Neural progenitor cell (in vitro differentiated cells): ENCODE data around the gene XAGE3. TPM values are rescaled to one million over a fixed set of nuclear protein-coding genes. Genes with fewer than 3 reads are reported as not detected.
"Not testable (repeated sequence)": the region's sequence is repeated elsewhere in the genome, so short reads cannot be mapped to it uniquely, and the experiment has no call there.

Experiments
- DNase-seq: peaks from one replicate; pipeline ENCODE4 v3.0.0-alpha.2; 2016; ENCODE audit warnings: low spot score
- H2AFZ ChIP-seq: fragments of 200-600 bp; sonication (generic); replicated peaks from 2 replicates; pipeline ENCODE4 v1.6.1; 2016; ENCODE audit warnings: antibody characterized with exemption
- H3F3A ChIP-seq: fragments of 200-600 bp; sonication (generic); 2 replicates; pipeline ENCODE4 v1.6.1; 2016; ENCODE audit warnings: antibody characterized with exemption, low read depth
- H3K27ac ChIP-seq: fragments of 200-600 bp; sonication (generic); 2 replicates; pipeline ENCODE4 v1.5.1; 2016; ENCODE audit warnings: mild to moderate bottlenecking
- H3K27me3 ChIP-seq: fragments of 200-600 bp; sonication (generic); 2 replicates; pipeline ENCODE4 v1.6.1; 2016; ENCODE audit warnings: mild to moderate bottlenecking, moderate library complexity
- H3K36me3 ChIP-seq: fragments of 200-600 bp; sonication (generic); 2 replicates; pipeline ENCODE4 v1.5.1; 2016
- H3K4me1 ChIP-seq: fragments of 200-600 bp; sonication (generic); 2 replicates; pipeline ENCODE4 v1.6.1; 2016; ENCODE audit warnings: mixed run types
- H3K4me2 ChIP-seq: fragments of 200-600 bp; sonication (generic); 2 replicates; pipeline ENCODE4 v1.6.1; 2016
- H3K4me3 ChIP-seq: fragments of 200-600 bp; sonication (generic); 2 replicates; pipeline ENCODE4 v1.5.1; 2016
- H3K79me2 ChIP-seq: fragments of 200-600 bp; sonication (generic); 2 replicates; pipeline ENCODE4 v1.6.1; 2016; ENCODE audit warnings: low read depth
- H3K9ac ChIP-seq: fragments of 200-600 bp; sonication (generic); 2 replicates; pipeline ENCODE4 v1.6.1; 2016
- H3K9me3 ChIP-seq: fragments of 200-600 bp; sonication (generic); 2 replicates; pipeline ENCODE4 v1.5.1; 2016; ENCODE audit warnings: low read depth
- H4K20me1 ChIP-seq: fragments of 200-600 bp; sonication (generic); 2 replicates; pipeline ENCODE4 v1.6.1; 2016; ENCODE audit warnings: low read depth
- H3K27ac Mint-ChIP-seq: 3 replicates; pipeline ENCODE4 v1.8.0; 2021; ENCODE audit warnings: mixed read lengths
- H3K27me3 Mint-ChIP-seq: 2 replicates; pipeline ENCODE4 v1.8.0; 2022; ENCODE audit warnings: low read depth, mild to moderate bottlenecking, inconsistent platforms, moderate library complexity, mixed read lengths; ENCODE audit not compliant: insufficient read depth
- H3K36me3 Mint-ChIP-seq: 3 replicates; pipeline ENCODE4 v1.8.0; 2021; ENCODE audit warnings: mixed read lengths
- H3K4me1 Mint-ChIP-seq: 3 replicates; pipeline ENCODE4 v1.8.0; 2021; ENCODE audit warnings: mixed read lengths
- H3K4me3 Mint-ChIP-seq: 3 replicates; pipeline ENCODE4 v1.8.0; 2021; ENCODE audit warnings: mild to moderate bottlenecking, moderate library complexity, mixed read lengths
- H3K9me3 Mint-ChIP-seq: 3 replicates; pipeline ENCODE4 v1.8.0; 2020; ENCODE audit warnings: mixed read lengths
- CTCF ChIP-seq: fragments of 200-600 bp; sonication (generic); IDR thresholded peaks from 2 replicates; pipeline ENCODE4 v1.5.1; 2017; ENCODE audit warnings: antibody characterized with exemption, mild to moderate bottlenecking
- EZH2 ChIP-seq: fragments of 200-600 bp; sonication (generic); IDR thresholded peaks from 2 replicates; pipeline ENCODE4 v1.6.1; 2017; ENCODE audit warnings: antibody characterized with exemption, mild to moderate bottlenecking, moderate library complexity
- EZH2phosphoT487 ChIP-seq: fragments of 200-600 bp; sonication (generic); IDR thresholded peaks from 2 replicates; pipeline ENCODE4 v1.6.1; 2017; ENCODE audit warnings: antibody characterized with exemption
- total RNA-seq: library from RNA; depleted of rRNA; stranded (reverse); fragments of >200 nt; gene quantifications from 2 replicates; pipeline ENCODE4 v1.2.3, GENCODE V29; 2015; ENCODE audit warnings: low replicate concordance

Gene XAGE3
- total RNA-seq, 1 donor from 2014 or later: not detected

- H3K79me2 ChIP-seq: no peaks in the 10 kb centered on the region
- H3F3A ChIP-seq: no peaks in the 10 kb centered on the region
- H3K4me3 Mint-ChIP-seq: no peak overlapping the region
- no peaks in the 10 kb centered on the region for H3K9me3 ChIP-seq
- H3K27me3 ChIP-seq: peaks cover 3% of the 10 kb centered on the region
- no peaks in the 10 kb centered on the region for H3K4me1 Mint-ChIP-seq
- H3K4me1 ChIP-seq: no peaks in the 10 kb centered on the region
- no peaks in the 10 kb centered on the region for H3K36me3 Mint-ChIP-seq
- no peak for DNase-seq
- TF ChIP-seq EZH2 (no peak), CTCF (no peak), EZH2phosphoT487 (no peak)
- peaks cover 6% of the 10 kb centered on the region for H3K27me3 Mint-ChIP-seq
- no peak overlapping the region for H3K9ac ChIP-seq
- H3K27ac Mint-ChIP-seq: no peak overlapping the region
- no peak overlapping the region for H3K4me2 ChIP-seq
- no peaks in the 10 kb centered on the region for H3K9me3 Mint-ChIP-seq
- no peaks in the 10 kb centered on the region for H3K36me3 ChIP-seq
- no peak overlapping the region for H3K4me3 ChIP-seq
- H2AFZ ChIP-seq: no peak overlapping the region
- no peaks in the 10 kb centered on the region for H4K20me1 ChIP-seq
- H3K27ac ChIP-seq: no peak overlapping the region
Measured at GRCh38 chrX:52874661-52875060, 6.8 kb upstream of the XAGE3 start.

GRCh38 chrX:52873825-52874224, 5.9 kb upstream of the XAGE3 start:
- H2AFZ ChIP-seq, H3K4me1 Mint-ChIP-seq, H3K4me3 Mint-ChIP-seq, H3K9me3 ChIP-seq, H3K27ac Mint-ChIP-seq, H3K36me3 ChIP-seq, H3K27ac ChIP-seq, H3K79me2 ChIP-seq, H4K20me1 ChIP-seq, H3K4me1 ChIP-seq, H3K27me3 Mint-ChIP-seq, H3K27me3 ChIP-seq, H3K4me2 ChIP-seq, H3F3A ChIP-seq, H3K9me3 Mint-ChIP-seq, H3K9ac ChIP-seq, DNase-seq, H3K36me3 Mint-ChIP-seq, H3K4me3 ChIP-seq: not testable (repeated sequence)

DNA sequence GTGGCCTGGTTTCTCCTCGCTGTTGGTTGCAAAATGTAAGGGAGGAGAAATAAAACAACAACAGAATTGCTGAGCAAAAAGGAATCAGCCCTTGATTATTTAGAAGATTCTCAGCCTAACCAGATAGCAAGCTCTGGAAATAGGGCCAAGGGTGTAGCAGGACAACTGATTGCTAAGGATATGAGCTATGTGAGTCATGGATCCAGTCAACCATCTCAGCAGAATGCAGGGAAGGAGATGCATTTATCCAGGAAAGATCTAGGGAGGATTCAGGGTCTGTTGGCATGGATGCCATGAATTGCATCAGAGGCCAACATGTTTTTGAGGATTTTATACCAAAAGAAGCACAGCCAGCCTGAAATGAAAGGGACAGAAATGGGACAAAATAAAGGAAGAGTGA, 2.2 kb upstream of the XAGE3 start:
- Histone ChIP-seq H3K4me1 (no peaks in the 10 kb centered on the region), H3K9ac (no peak overlapping the region), H3K79me2 (no peaks in the 10 kb centered on the region), H4K20me1 (no peaks in the 10 kb centered on the region), H3K27ac (no peak overlapping the region), H3F3A (no peaks in the 10 kb centered on the region), H2AFZ (no peak overlapping the region), H3K36me3 (no peaks in the 10 kb centered on the region), H3K9me3 (peaks cover 3% of the 10 kb centered on the region), H3K4me3 (no peak overlapping the region), H3K27me3 (no peaks in the 10 kb centered on the region), H3K4me2 (no peak overlapping the region)
- no peak for TF ChIP-seq EZH2phosphoT487
- no peak for TF ChIP-seq CTCF
- TF ChIP-seq EZH2: no peak
- Mint-ChIP-seq H3K27me3 (peaks cover 3% of the 10 kb centered on the region), H3K4me3 (no peak overlapping the region), H3K36me3 (no peaks in the 10 kb centered on the region), H3K4me1 (no peaks in the 10 kb centered on the region), H3K9me3 (peaks cover 5% of the 10 kb centered on the region), H3K27ac (no peak overlapping the region)
- DNase-seq: no peak

- peaks cover 5% of the 10 kb centered on the region for H3K9me3 Mint-ChIP-seq
- no peak overlapping the region for H2AFZ ChIP-seq
- no peaks in the 10 kb centered on the region for H3K36me3 ChIP-seq
- no peaks in the 10 kb centered on the region for H3K4me1 Mint-ChIP-seq
- H3K36me3 Mint-ChIP-seq: no peaks in the 10 kb centered on the region
- no peaks in the 10 kb centered on the region for H3F3A ChIP-seq
- H3K4me3 ChIP-seq: no peak overlapping the region
- H3K4me2 ChIP-seq: no peak overlapping the region
- peaks cover 3% of the 10 kb centered on the region for H3K27me3 Mint-ChIP-seq
- no peaks in the 10 kb centered on the region for H3K4me1 ChIP-seq
- no peak overlapping the region for H3K27ac Mint-ChIP-seq
- no peaks in the 10 kb centered on the region for H4K20me1 ChIP-seq
- no peak overlapping the region for H3K27ac ChIP-seq
- H3K79me2 ChIP-seq: no peaks in the 10 kb centered on the region
- H3K27me3 ChIP-seq: peaks cover 13% of the 10 kb centered on the region
- H3K4me3 Mint-ChIP-seq: no peak overlapping the region
- DNase-seq: no peak
- H3K9me3 ChIP-seq: peaks cover 3% of the 10 kb centered on the region
- TF ChIP-seq CTCF (no peak), EZH2 (no peak), EZH2phosphoT487 (no peak)
- no peak overlapping the region for H3K9ac ChIP-seq
Measured at GRCh38 chrX:52865343-52865998, 2.4 kb downstream of the XAGE3 start.

DNA sequence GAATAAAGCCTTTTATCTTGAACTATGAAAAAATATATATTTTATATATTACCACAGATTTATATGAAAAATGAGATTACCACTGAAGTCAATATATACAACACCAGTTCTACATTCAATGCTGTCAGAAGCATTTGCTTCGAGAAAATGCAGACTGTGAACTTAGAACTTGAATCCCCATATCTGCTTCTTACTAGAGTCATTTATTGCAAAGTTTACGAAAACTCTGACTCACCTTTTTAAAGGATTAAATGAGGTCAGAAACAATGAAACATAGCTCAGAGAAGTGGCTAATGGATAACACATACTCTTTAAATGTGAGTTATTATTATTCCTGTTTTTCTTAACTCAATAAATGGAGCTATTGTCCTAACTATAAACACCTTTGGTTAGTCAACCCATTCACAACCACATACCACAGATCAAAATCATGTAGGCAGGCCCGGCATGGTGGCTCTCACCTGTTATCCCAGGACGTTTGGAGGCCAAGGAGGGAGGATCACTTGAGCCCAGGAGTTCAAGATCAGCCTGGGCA, 10.8 kb downstream of the XAGE3 start:
- H3K9me3 ChIP-seq, H3K4me3 ChIP-seq, H3K27me3 Mint-ChIP-seq, H3K4me1 Mint-ChIP-seq, H2AFZ ChIP-seq, H3K36me3 ChIP-seq, H3K4me1 ChIP-seq, DNase-seq, H3K79me2 ChIP-seq, H3K4me2 ChIP-seq, H4K20me1 ChIP-seq, H3K36me3 Mint-ChIP-seq, H3K9me3 Mint-ChIP-seq, H3K9ac ChIP-seq, H3K4me3 Mint-ChIP-seq, H3K27ac ChIP-seq, H3K27me3 ChIP-seq, H3F3A ChIP-seq, H3K27ac Mint-ChIP-seq: not testable (repeated sequence)
